HL-60 (cell line): ENCODE data around the gene SLC41A3.
"Not testable (repeated sequence)": the region's sequence is repeated elsewhere in the genome, so short reads cannot be mapped to it uniquely, and the experiment has no call there.

Experiments used
- CTCF ChIP-seq: IDR thresholded peaks from one replicate; pipeline ENCODE4 v1.5.1; 2011; ENCODE audit warnings: low read length, control low read depth, inconsistent platforms; ENCODE audit not compliant: insufficient read depth
- GABPA ChIP-seq: IDR thresholded peaks from 2 replicates; pipeline ENCODE4 v1.6.1; 2012; ENCODE audit warnings: low read depth
- POLR2AphosphoS5 ChIP-seq: IDR thresholded peaks from 2 replicates; pipeline ENCODE4 v1.6.1; 2012; ENCODE audit warnings: low read depth
- REST ChIP-seq: IDR thresholded peaks from 2 replicates; pipeline ENCODE4 v1.6.1; 2012; ENCODE audit warnings: low read depth; ENCODE audit not compliant: insufficient replicate concordance
- SPI1 ChIP-seq: IDR thresholded peaks from 2 replicates; pipeline ENCODE4 v1.6.1; 2012; ENCODE audit warnings: low read depth, mild to moderate bottlenecking, borderline replicate concordance

GRCh38 chr3:126038791-126039190 is 45.1 kb downstream of the SLC41A3 start:
- TF ChIP-seq CTCF, POLR2AphosphoS5, GABPA, REST, SPI1: not testable (repeated sequence)
